ENCODE measurements around the gene SLC22A16.

- no peak for TF ChIP-seq CTCF (IDR thresholded peaks at IDR 0.05 in 4 of 5, conservative IDR thresholded peaks at IDR 0.05 in 1 of 5)
- TF ChIP-seq POLR2A (IDR thresholded peaks at IDR 0.05) = no peak
Measured at GRCh38 chr6:110471726-110472365, 4.6 kb downstream of the SLC22A16 start.

Measured in gastrocnemius medialis (tissue), 4 donors.